VCaP (cell line): Measurements from ENCODE around the gene TSKU.

Experiments used
- H3K27ac ChIP-seq: fragments of 450-650 bp; 2 replicates; pipeline ENCODE4 v1.5.1; 2017
- TF ChIP-seq, protein P1 (sequence below): fragments of 450-650 bp; conservative IDR thresholded peaks from 2 replicates; pipeline ENCODE4 v1.5.1; 2017; ENCODE audit warnings: mild to moderate bottlenecking, moderate library complexity

TSKU gene

GRCh38 chr11:76837696-76838677, 54.8 kb downstream of the TSKU start:
- peak overlapping the region; percentile 87 for H3K27ac ChIP-seq
- TF ChIP-seq, protein P1, sequence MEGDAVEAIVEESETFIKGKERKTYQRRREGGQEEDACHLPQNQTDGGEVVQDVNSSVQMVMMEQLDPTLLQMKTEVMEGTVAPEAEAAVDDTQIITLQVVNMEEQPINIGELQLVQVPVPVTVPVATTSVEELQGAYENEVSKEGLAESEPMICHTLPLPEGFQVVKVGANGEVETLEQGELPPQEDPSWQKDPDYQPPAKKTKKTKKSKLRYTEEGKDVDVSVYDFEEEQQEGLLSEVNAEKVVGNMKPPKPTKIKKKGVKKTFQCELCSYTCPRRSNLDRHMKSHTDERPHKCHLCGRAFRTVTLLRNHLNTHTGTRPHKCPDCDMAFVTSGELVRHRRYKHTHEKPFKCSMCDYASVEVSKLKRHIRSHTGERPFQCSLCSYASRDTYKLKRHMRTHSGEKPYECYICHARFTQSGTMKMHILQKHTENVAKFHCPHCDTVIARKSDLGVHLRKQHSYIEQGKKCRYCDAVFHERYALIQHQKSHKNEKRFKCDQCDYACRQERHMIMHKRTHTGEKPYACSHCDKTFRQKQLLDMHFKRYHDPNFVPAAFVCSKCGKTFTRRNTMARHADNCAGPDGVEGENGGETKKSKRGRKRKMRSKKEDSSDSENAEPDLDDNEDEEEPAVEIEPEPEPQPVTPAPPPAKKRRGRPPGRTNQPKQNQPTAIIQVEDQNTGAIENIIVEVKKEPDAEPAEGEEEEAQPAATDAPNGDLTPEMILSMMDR = no peak

DNA sequence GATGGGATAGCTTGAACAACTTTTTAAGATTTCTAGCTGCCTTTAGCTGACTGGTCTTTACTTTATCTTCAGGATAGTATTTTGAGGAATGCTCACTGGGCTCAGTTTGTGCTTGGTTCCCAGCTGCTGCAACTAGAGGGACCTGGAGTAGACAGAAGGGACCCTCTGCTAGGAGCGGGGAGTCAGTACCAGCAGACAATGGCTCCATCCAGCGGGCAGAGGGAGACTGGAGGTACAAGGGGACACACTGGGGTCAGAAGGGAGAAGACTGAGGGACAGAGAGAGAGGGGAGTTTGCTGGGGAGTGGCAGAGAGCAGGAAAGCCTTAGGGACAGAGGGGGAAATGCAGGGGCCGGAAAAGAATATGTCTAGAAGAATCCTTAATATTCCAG, 55.5 kb downstream of the TSKU start:
- H3K27ac ChIP-seq = peak overlapping the region; percentile 87; the same call in 1 of the 2 replicates
- TF ChIP-seq, protein P1 = no peak

GRCh38 chr11:76839311-76839710, 56.2 kb downstream of the TSKU start:
- TF ChIP-seq, protein P1 = no peak
- no peak overlapping the region for H3K27ac ChIP-seq

- TF ChIP-seq, protein P1 = no peak
- no peak overlapping the region for H3K27ac ChIP-seq
Measured at GRCh38 chr11:76841923-76842452, 58.8 kb downstream of the TSKU start.

DNA sequence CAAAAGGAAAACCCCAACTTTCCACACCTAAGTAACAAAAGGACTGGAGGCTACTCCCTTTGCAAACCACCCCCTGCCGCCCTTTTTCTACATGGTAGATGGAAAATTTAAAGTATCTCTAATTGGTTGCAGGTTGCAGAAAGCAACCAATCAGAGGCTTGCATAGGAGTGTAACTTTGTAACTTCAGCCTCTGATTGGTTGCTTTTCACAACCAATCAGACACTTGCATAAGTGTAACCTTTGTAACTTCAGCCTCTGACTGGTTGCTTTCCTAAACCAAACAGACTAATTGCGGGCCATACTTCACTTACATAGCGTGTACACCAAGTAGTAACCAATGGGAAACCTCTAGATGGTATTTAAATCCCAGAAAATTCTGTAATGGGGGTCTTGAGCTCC, 60.8 kb downstream of the TSKU start:
- TF ChIP-seq, protein P1 = no peak
- H3K27ac ChIP-seq = no peak overlapping the region

DNA sequence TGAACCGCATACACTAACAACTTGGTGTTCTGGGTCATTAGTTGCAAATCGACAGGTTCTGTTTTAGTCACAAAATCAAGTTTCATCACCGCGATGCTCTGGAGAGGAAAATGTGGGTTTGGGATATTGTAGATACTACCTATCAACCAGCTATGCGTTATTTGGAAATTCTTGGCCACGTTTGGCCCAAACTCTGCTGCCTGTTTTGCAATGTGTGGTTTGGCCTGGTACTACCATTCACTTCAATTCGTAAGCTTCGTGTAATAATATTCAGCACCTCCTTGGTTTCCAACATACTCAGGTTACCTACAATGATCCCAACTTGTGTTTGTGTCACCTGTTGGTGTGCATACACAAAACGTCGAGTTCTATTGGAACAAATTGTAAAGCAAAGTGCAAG, 61.4 kb downstream of the TSKU start:
- TF ChIP-seq, protein P1 = no peak

GRCh38 chr11:76845069-76845468, 61.9 kb downstream of the TSKU start:
- TF ChIP-seq, protein P1 = no peak

More for the DNA sequence above, 61.4 kb downstream of the TSKU start:
- 0 out of 2 replicates have a peak overlapping the region, but pooled peaks have one; percentile 11 for H3K27ac ChIP-seq

More at GRCh38 chr11:76845069-76845468, 61.9 kb downstream of the TSKU start:
- H3K27ac ChIP-seq = 0 out of 2 replicates have a peak overlapping the region, but pooled peaks have one; percentile 11
